Motor neuron (in vitro differentiated cells): Measurements from ENCODE around the gene CDH4. TPM values are rescaled to one million over a fixed set of nuclear protein-coding genes. Genes with fewer than 3 reads are reported as not detected.
A peak's percentile ranks its signal among the peaks of the same experiment; 100 is the strongest.
"Not testable (repeated sequence)": the region's sequence is repeated elsewhere in the genome, so short reads cannot be mapped to it uniquely, and the experiment has no call there.

Experiments used
- ATAC-seq, 8 experiments: fragments of 200-7000 bp; cut with Tn5 transposase; replicated peaks in 6 of 8; 2 replicates each; pipeline ENCODE4 v1.8.0; 2021; ENCODE audit warnings: mild to moderate bottlenecking in 8 of 8, moderate library complexity in 8 of 8
- H3K27ac ChIP-seq, 2 donors: fragments of 250-450 bp; sonication (Bioruptor Pico); 2 replicates each; pipeline ENCODE4 v1.9.0; 2021; ENCODE audit warnings: antibody characterized with exemption in 2 of 2, mild to moderate bottlenecking in 2 of 2, moderate library complexity in 1 of 2
- H3K4me1 ChIP-seq, 2 donors: fragments of 250-450 bp; sonication (Bioruptor Pico); replicated peaks in 1 of 2; 2 replicates each; pipeline ENCODE4 v1.6.1; 2021; ENCODE audit warnings: antibody characterized with exemption in 2 of 2, mild to moderate bottlenecking in 2 of 2, moderate library complexity in 1 of 2
- H3K4me3 ChIP-seq, 5 donors: fragments of 250-450 bp; sonication (Bioruptor Pico); 2 replicates each; pipeline ENCODE4 v1.9.0; 2021; ENCODE audit warnings: antibody characterized with exemption in 5 of 5, mild to moderate bottlenecking in 5 of 5, moderate library complexity in 4 of 5
- WGBS, 10 experiments: fragments of 450-650 bp; shearing (Covaris generic); methylation state at CpG; one replicate each; pipeline ENCODE4 v1.0.0; 2022; 5-methylcytosine and 5-hydroxymethylcytosine counted together
- in situ Hi-C, 9 experiments: fragments of 400-800 bp; cut with MboI; loops; one replicate each; pipeline ENCODE4 v1.15.0; 2021; ENCODE audit warnings: low sequenced_read_pairs in 9 of 9, low pct_unique_long_range_greater_than_20kb in 2 of 9; ENCODE audit not compliant: unreplicated experiment in 9 of 9
- total RNA-seq, 8 experiments: library from RNA; unstranded; fragments of 300-600 nt; gene quantifications; 2 replicates each; pipeline versions ENCODE4 v1.2.3 to v1.2.4, GENCODE V29; 2022

CDH4 gene
- total RNA-seq, 8 experiments from 2014 or later = 2.4 to 41.6 (median 12.9) TPM

GRCh38 chr20:61451953-61452352, 199.9 kb downstream of the CDH4 start:
- H3K4me3 ChIP-seq = no peak overlapping the region
- in situ Hi-C loops = no loop called here
- peaks cover 30 to 51% of the 10 kb centered on the region in 2 donors for H3K4me1 ChIP-seq
- WGBS, 10 experiments = 0 to 97% (median 61%) methylated on average over 1 to 8 of the region's 8 CpGs; no CpG with 5 or more reads in 2 of the 10 experiments
- H3K27ac ChIP-seq = no peak overlapping the region
- no peak for ATAC-seq

- H3K4me3 ChIP-seq = no peak overlapping the region
- ATAC-seq = no peak
- WGBS, 10 experiments = 0 to 100% (median 69%) methylated on average over 1 to 4 of the region's 7 CpGs; no CpG with 5 or more reads in 3 of the 10 experiments
- H3K27ac ChIP-seq = no peak overlapping the region
- in situ Hi-C loops = no loop called here
- H3K4me1 ChIP-seq = peaks cover 26 to 44% of the 10 kb centered on the region in 2 donors
Measured at GRCh38 chr20:61453219-61453618, 201.2 kb downstream of the CDH4 start.

- in situ Hi-C loops, ATAC-seq, H3K27ac ChIP-seq, H3K4me3 ChIP-seq: not testable (repeated sequence)
- WGBS, 10 experiments = 60 to 100% (median 100%) methylated on average over 1 to 3 of the region's 3 CpGs; no CpG with 5 or more reads in 5 of the 10 experiments
- H3K4me1 ChIP-seq = peaks cover 22 to 40% of the 10 kb centered on the region in 2 donors
Measured at GRCh38 chr20:61453623-61454022, 201.6 kb downstream of the CDH4 start.

- Histone ChIP-seq H3K27ac (no peak overlapping the region), H3K4me3 (no peak overlapping the region), H3K4me1 (peaks cover 17 to 36% of the 10 kb centered on the region in 2 donors)
- in situ Hi-C loops = no loop called here
- ATAC-seq = no peak
- 9 to 100% (median 91%) methylated on average over 2 to 4 of the region's 9 CpGs; no CpG with 5 or more reads in 5 of the 10 experiments for WGBS, 10 experiments
Measured at GRCh38 chr20:61454053-61454452, 202.0 kb downstream of the CDH4 start.

GRCh38 chr20:61455508-61456215, 203.6 kb downstream of the CDH4 start:
- no peak for ATAC-seq
- Histone ChIP-seq H3K27ac (no peak overlapping the region), H3K4me3 (no peak overlapping the region), H3K4me1 (peaks cover 8 to 30% of the 10 kb centered on the region in 2 donors)
- WGBS, 10 experiments = 0 to 100% (median 33%) methylated on average over 1 to 5 of the region's 6 CpGs; no CpG with 5 or more reads in 3 of the 10 experiments
- in situ Hi-C loops = no loop called here

- ATAC-seq = no peak
- no peak overlapping the region for H3K4me3 ChIP-seq
- 50 to 100% (median 89%) methylated on average over 1 to 3 of the region's 4 CpGs; no CpG with 5 or more reads in 4 of the 10 experiments for WGBS, 10 experiments
- in situ Hi-C loops = no loop called here
- H3K4me1 ChIP-seq = peaks cover 26 to 36% of the 10 kb centered on the region in 2 donors
- no peak overlapping the region for H3K27ac ChIP-seq
Measured at GRCh38 chr20:61457725-61458124, 205.7 kb downstream of the CDH4 start.

- Histone ChIP-seq H3K27ac (no peak overlapping the region), H3K4me1 (peaks cover 26 to 34% of the 10 kb centered on the region in 2 donors), H3K4me3 (no peak overlapping the region)
- in situ Hi-C loops = no loop called here
- ATAC-seq = no peak
- WGBS, 10 experiments = 16 to 100% (median 94%) methylated on average over 1 to 4 of the region's 4 CpGs; no CpG with 5 or more reads in 1 of the 10 experiments
Measured at GRCh38 chr20:61458146-61458746, 206.2 kb downstream of the CDH4 start.

- in situ Hi-C loops = no loop called here
- peaks cover 30 to 33% of the 10 kb centered on the region in 2 donors for H3K4me1 ChIP-seq
- ATAC-seq = no peak
- H3K27ac ChIP-seq = no peak overlapping the region
- H3K4me3 ChIP-seq = no peak overlapping the region
- WGBS, 10 experiments = 20 to 100% (median 100%) methylated on average over 1 to 3 of the region's 7 CpGs; no CpG with 5 or more reads in 5 of the 10 experiments
Measured at GRCh38 chr20:61459266-61459665, 207.2 kb downstream of the CDH4 start.

GRCh38 chr20:61459705-61460104, 207.6 kb downstream of the CDH4 start:
- in situ Hi-C loops = no loop called here
- no peak overlapping the region for H3K4me3 ChIP-seq
- 0 to 100% (median 100%) methylated on average over 1 to 5 of the region's 7 CpGs; no CpG with 5 or more reads in 3 of the 10 experiments for WGBS, 10 experiments
- ATAC-seq = no peak
- peaks cover 34 to 37% of the 10 kb centered on the region in 2 donors for H3K4me1 ChIP-seq
- H3K27ac ChIP-seq = no peak overlapping the region

GRCh38 chr20:61460261-61461052, 208.4 kb downstream of the CDH4 start:
- in situ Hi-C loops = no loop called here
- WGBS, 10 experiments = 17 to 83% (median 56%) methylated on average over 1 to 6 of the region's 11 CpGs; no CpG with 5 or more reads in 5 of the 10 experiments
- H3K4me1 ChIP-seq = peaks cover 42 to 45% of the 10 kb centered on the region in 2 donors
- H3K4me3 ChIP-seq = no peak overlapping the region
- peak overlapping the region; percentile 8 to 51 for H3K27ac ChIP-seq
- peak in 4 of 8 experiments; percentile 7 to 44 (median 10) for ATAC-seq

- Histone ChIP-seq H3K27ac (peak overlapping the region; percentile 32 to 51), H3K4me3 (no peak overlapping the region), H3K4me1 (peaks cover 52 to 55% of the 10 kb centered on the region in 2 donors)
- in situ Hi-C loops = no loop called here
- ATAC-seq = peak in 5 of 8 experiments; percentile 44 to 86 (median 81)
- WGBS, 10 experiments = 19 to 100% (median 40%) methylated on average over 1 to 10 of the region's 12 CpGs; no CpG with 5 or more reads in 1 of the 10 experiments
Measured at GRCh38 chr20:61461461-61461860, 209.4 kb downstream of the CDH4 start.

GRCh38 chr20:61464307-61465303, 212.5 kb downstream of the CDH4 start:
- peak in 5 of 8 experiments; percentile 35 to 91 (median 64) for ATAC-seq
- Histone ChIP-seq H3K27ac (no peak overlapping the region), H3K4me1 (peaks cover 52% of the 10 kb centered on the region in 2 donors), H3K4me3 (no peak overlapping the region)
- in situ Hi-C loops = no loop called here
- WGBS, 10 experiments = 13 to 79% (median 68%) methylated on average over 3 to 7 of the region's 9 CpGs; no CpG with 5 or more reads in 1 of the 10 experiments
